T-cell (primary cell): ENCODE data around the gene IFT22. TPM values are rescaled to one million over a fixed set of nuclear protein-coding genes. Genes with fewer than 3 reads are reported as not detected.

Source experiments
- ATAC-seq, 4 experiments: fragments of 200-7000 bp in 3 of 4; fragments of 150-1000 bp in 1 of 4; cut with Tn5 transposase; replicated peaks in 1 of 4; 1 replicate in 3 of 4; 2 replicates in 1 of 4; pipeline ENCODE4 v1.10.0; 2021; ENCODE audit warnings: moderate library complexity in 3 of 4, mild to moderate bottlenecking in 2 of 4, moderate number of reproducible peaks in 1 of 4
- CTCF ChIA-PET, 2 donors: fragments of 300-600 bp; sonication (Branson Sonifier 250); formaldehyde crosslinking; loops; one replicate each; lab custom pipeline; 2022; ENCODE audit warnings: antibody characterized with exemption in 2 of 2; lab: Charles Lee
- POLR2A ChIA-PET, 2 donors: fragments of 300-600 bp; sonication (Branson Sonifier 250); formaldehyde crosslinking; loops; one replicate each; lab custom pipeline; 2022; ENCODE audit warnings: antibody characterized with exemption in 2 of 2; lab: Charles Lee
- DNase-seq, 35 experiments: peaks; one replicate each; pipeline versions ENCODE4 v3.0.0 to v3.0.0-alpha.2; 2013 to 2023
- H3K27ac ChIP-seq: one replicate; pipeline ENCODE4 v1.5.1; 2013; ENCODE audit warnings: low read length
- H3K27me3 ChIP-seq, 2 experiments: replicated peaks in 1 of 2; 1 replicate in 1 of 2; 2 replicates in 1 of 2; pipeline versions ENCODE4 v1.6.1 to v1.7.0; 2013; ENCODE audit warnings: low read length in 1 of 2, mixed read lengths in 1 of 2; ENCODE audit not compliant: control insufficient read depth in 2 of 2, insufficient read depth in 2 of 2; ENCODE audit errors: extremely low read depth in 1 of 2
- H3K36me3 ChIP-seq, 2 donors: 1 replicate in 1 of 2; 2 replicates in 1 of 2; pipeline versions ENCODE4 v1.6.1 to v1.7.0; 2013; ENCODE audit warnings: low read length in 1 of 2; ENCODE audit not compliant: control insufficient read depth in 2 of 2, insufficient read depth in 1 of 2; ENCODE audit errors: extremely low read depth in 1 of 2
- H3K4me1 ChIP-seq, 2 experiments: 1 replicate in 1 of 2; 2 replicates in 1 of 2; pipeline versions ENCODE4 v1.6.1 to v1.7.0; 2013; ENCODE audit warnings: low read length in 2 of 2, mixed read lengths in 1 of 2; ENCODE audit not compliant: insufficient read depth in 2 of 2, control insufficient read depth in 1 of 2; ENCODE audit errors: extremely low read depth in 1 of 2
- H3K4me3 ChIP-seq, 2 donors: 1 replicate in 1 of 2; 2 replicates in 1 of 2; pipeline versions ENCODE4 v1.5.1 to v1.7.0; 2013; ENCODE audit warnings: mild to moderate bottlenecking in 2 of 2, low read length in 1 of 2, moderate library complexity in 1 of 2; ENCODE audit not compliant: control insufficient read depth in 1 of 2; ENCODE audit errors: extremely low read depth in 1 of 2
- H3K9me3 ChIP-seq: 2 replicates; pipeline ENCODE4 v1.7.0; 2013
- H3K27ac Mint-ChIP-seq, 2 donors: one replicate each; pipeline ENCODE4 v1.8.0; 2020 to 2021; ENCODE audit warnings: mild to moderate bottlenecking in 2 of 2, mixed read lengths in 2 of 2
- H3K27me3 Mint-ChIP-seq, 2 donors: one replicate each; pipeline ENCODE4 v1.8.0; 2021 to 2022; ENCODE audit warnings: mixed read lengths in 2 of 2
- H3K36me3 Mint-ChIP-seq: one replicate; pipeline ENCODE4 v1.8.0; 2021; ENCODE audit warnings: mixed read lengths
- H3K4me1 Mint-ChIP-seq, 3 donors: one replicate each; pipeline ENCODE4 v1.8.0; 2020 to 2022; ENCODE audit warnings: mixed read lengths in 3 of 3, mild to moderate bottlenecking in 1 of 3
- H3K4me3 Mint-ChIP-seq, 3 donors: one replicate each; pipeline ENCODE4 v1.8.0; 2020 to 2022; ENCODE audit warnings: mild to moderate bottlenecking in 3 of 3, mixed read lengths in 3 of 3, moderate library complexity in 3 of 3
- H3K9me3 Mint-ChIP-seq, 3 donors: one replicate each; pipeline ENCODE4 v1.8.0; 2020 to 2022; ENCODE audit warnings: mixed read lengths in 3 of 3
- WGBS: methylation state at CpG from one replicate; pipeline ENCODE4 v1.1.5; 2013; ENCODE audit warnings: missing lambda C conversion rate; ENCODE audit not compliant: insufficient coverage; 5-methylcytosine and 5-hydroxymethylcytosine counted together
- total RNA-seq, 35 experiments: library from RNA in 6 of 35; stranded (reverse) in 6 of 35; fragments of 120-200 nt in 1 of 35; gene quantifications; one replicate each; pipeline versions ENCODE4 v1.2.1 to v1.2.4 and lab custom pipeline; 2013 to 2026

Gene IFT22
- total RNA-seq, 5 donors from 2014 or later (not counting 1 experiment from before 2014, with no cell fraction given) = 1.4 to 6.5 (median 4.6) TPM

DNA sequence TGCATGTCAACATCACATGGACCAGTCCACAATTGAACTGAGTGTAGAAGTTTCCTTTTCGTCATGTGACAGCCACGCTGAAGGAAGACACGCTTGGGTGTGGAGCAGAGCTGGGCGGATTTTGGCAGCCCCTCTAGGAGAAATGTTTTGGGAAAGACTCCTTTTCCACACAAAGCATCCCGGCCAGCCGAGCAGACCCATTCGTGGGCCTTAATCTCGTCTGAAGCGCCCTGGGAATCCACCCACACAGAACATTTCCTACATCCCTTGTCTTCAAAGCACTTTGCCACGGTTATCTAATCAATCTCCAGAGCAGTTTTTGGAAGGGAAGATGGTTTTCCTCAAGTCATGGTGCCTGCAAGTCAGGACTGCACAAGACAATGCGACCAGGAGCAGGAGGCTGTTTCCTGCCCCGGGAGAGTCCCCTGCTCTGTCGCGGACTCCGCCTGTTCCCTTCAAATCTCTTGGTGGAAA is 8.4 kb upstream of the IFT22 start:
- Histone ChIP-seq H3K36me3 (no peaks in the 10 kb centered on the region), H3K4me3 (no peak overlapping the region), H3K4me1 (no peaks in the 10 kb centered on the region), H3K9me3 (no peaks in the 10 kb centered on the region), H3K27me3 (peaks cover 0 to 23% of the 10 kb centered on the region in 2 experiments), H3K27ac (no peak overlapping the region)
- peaks cover 3 to 5% of the 10 kb centered on the region in 2 donors for H3K27me3 Mint-ChIP-seq
- ATAC-seq (no peak), DNase-seq (no peak)
- no peaks in the 10 kb centered on the region for H3K4me1 Mint-ChIP-seq
- CTCF ChIA-PET = no interaction called here
- no CpG with 5 or more reads among the region's 15 CpGs for WGBS
- no peaks in the 10 kb centered on the region for H3K36me3 Mint-ChIP-seq
- no peaks in the 10 kb centered on the region for H3K9me3 Mint-ChIP-seq
- no peak overlapping the region for H3K27ac Mint-ChIP-seq
- POLR2A ChIA-PET = no interaction called here
- no peak overlapping the region for H3K4me3 Mint-ChIP-seq

DNA sequence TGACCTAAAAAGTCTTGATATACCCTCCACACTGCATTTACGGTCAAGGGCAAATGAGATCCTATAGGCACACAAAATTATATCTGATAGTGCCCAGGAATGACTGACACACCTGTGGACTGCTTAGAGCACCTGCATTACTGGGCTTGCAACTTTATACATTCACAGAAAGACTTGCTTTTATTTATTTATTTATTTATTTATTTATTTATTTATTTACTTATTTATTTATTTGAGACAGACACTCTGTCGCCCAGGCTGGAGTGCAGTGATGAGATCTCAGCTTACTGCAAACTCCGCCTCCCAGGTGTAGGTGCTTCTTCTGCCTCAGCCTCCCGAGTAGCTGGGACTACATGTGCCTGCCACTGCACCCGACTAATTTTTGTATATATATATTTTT is 6.5 kb upstream of the IFT22 start:
- peaks cover 3 to 5% of the 10 kb centered on the region in 2 donors for H3K27me3 Mint-ChIP-seq

DNA sequence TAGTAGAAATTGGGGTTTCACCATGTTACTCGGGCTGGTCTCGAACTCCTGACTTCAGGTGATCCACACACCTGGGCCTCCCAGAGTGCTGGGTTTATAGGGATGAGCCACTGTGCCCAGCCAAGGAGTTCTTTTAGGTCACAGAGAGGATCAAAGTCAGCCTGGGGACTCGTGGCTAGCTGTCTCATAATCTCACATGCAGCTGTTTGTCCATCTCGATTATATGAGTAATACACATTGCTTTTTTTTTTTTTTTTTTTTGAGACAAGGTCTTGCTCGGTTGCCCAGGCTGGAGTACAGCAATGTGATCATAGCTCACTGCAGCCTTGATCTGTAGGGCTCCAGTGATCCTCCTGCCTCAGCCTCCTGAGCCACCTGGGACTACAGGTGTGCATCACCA is 2.2 kb downstream of the IFT22 start:
- H3K4me3 ChIP-seq = no peak overlapping the region
- peaks cover 4% of the 10 kb centered on the region in 2 donors for H3K36me3 ChIP-seq
- H3K9me3 Mint-ChIP-seq = no peaks in the 10 kb centered on the region
- ATAC-seq (no peak), DNase-seq (no peak)
- no peaks in the 10 kb centered on the region for H3K9me3 ChIP-seq
- H3K4me1 ChIP-seq = peaks cover 0 to 14% of the 10 kb centered on the region in 2 experiments
- H3K36me3 Mint-ChIP-seq = peaks cover 12% of the 10 kb centered on the region
- no peak overlapping the region for H3K27ac ChIP-seq
- H3K27ac Mint-ChIP-seq = no peak overlapping the region
- no peak overlapping the region for H3K4me3 Mint-ChIP-seq
- no peaks in the 10 kb centered on the region for H3K27me3 Mint-ChIP-seq
- H3K27me3 ChIP-seq = no peaks in the 10 kb centered on the region
- peaks cover 5 to 18% (median 15%) of the 10 kb centered on the region in 3 donors for H3K4me1 Mint-ChIP-seq
- ChIA-PET CTCF (interaction anchor here in 1 of 2 donors (0.6 to 0.7 kb wide), 3 partner anchors 153 to 607 kb away, joined by 3 to 9 read pairs (median 3); no protein-coding TSS in a partner anchor), POLR2A (no interaction called here)
- WGBS = 83% methylated on average over 2 of the region's 5 CpGs

More for the DNA sequence above, 6.5 kb upstream of the IFT22 start:
- Mint-ChIP-seq H3K9me3 (no peaks in the 10 kb centered on the region), H3K4me1 (no peaks in the 10 kb centered on the region), H3K4me3 (no peak overlapping the region), H3K27ac (no peak overlapping the region), H3K36me3 (no peaks in the 10 kb centered on the region)
- no peak overlapping the region for H3K4me3 ChIP-seq
- ATAC-seq (no peak), DNase-seq (no peak)
- 100% methylated on average over 1 of the region's 5 CpGs for WGBS
- H3K27ac ChIP-seq = no peak overlapping the region
- H3K36me3 ChIP-seq = no peaks in the 10 kb centered on the region
- POLR2A ChIA-PET = no interaction called here
- no peaks in the 10 kb centered on the region for H3K4me1 ChIP-seq
- peaks cover 0 to 20% of the 10 kb centered on the region in 2 experiments for H3K27me3 ChIP-seq
- CTCF ChIA-PET = no interaction called here
- no peaks in the 10 kb centered on the region for H3K9me3 ChIP-seq

DNA sequence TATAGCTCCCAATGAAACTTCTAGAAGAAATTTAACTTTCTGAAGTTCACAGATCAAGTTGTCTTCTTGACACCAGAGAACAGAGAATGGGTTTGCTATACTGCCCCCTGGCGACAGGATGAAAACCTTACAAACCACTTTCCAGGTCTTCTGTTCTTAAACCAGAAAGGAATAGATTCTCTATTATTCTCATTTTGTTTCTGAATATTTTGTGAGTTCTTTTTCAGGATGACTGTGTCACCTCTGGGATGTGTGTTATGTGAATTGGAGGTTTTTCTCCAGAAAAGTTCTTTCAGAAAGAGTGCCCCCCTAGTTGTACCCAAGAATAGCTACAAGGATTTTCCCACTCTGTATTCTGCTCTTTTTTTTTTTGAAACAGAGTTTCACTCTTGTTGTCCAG is 6.3 kb downstream of the IFT22 start:
- Mint-ChIP-seq H3K27me3 (peaks cover 2 to 4% of the 10 kb centered on the region in 2 donors), H3K27ac (no peak overlapping the region), H3K9me3 (peaks cover 3 to 5% (median 4%) of the 10 kb centered on the region in 3 donors), H3K4me1 (no peaks in the 10 kb centered on the region), H3K36me3 (peaks cover 12% of the 10 kb centered on the region), H3K4me3 (no peak overlapping the region)
- H3K4me3 ChIP-seq = no peak overlapping the region
- ChIA-PET POLR2A (interaction anchor here (0.6 to 0.9 kb wide), 2 partner anchors 10 to 833 kb away, joined by 4 to 6 read pairs; no protein-coding TSS in a partner anchor), CTCF (interaction anchor here (0.5 to 0.7 kb wide), 3 partner anchors 149 to 1810 kb away, joined by 3 read pairs; no protein-coding TSS in a partner anchor)
- no peak overlapping the region for H3K27ac ChIP-seq
- ATAC-seq (peak in 1 of 4 experiments; percentile 39), DNase-seq (peak in 26 of 35 experiments; percentile 13 to 73 (median 34))
- H3K27me3 ChIP-seq = peaks cover 0 to 7% of the 10 kb centered on the region in 2 experiments
- no peaks in the 10 kb centered on the region for H3K4me1 ChIP-seq
- no CpG with 5 or more reads among the region's 1 CpG for WGBS
- no peaks in the 10 kb centered on the region for H3K9me3 ChIP-seq
- H3K36me3 ChIP-seq = peaks cover 4% of the 10 kb centered on the region in 2 donors

DNA sequence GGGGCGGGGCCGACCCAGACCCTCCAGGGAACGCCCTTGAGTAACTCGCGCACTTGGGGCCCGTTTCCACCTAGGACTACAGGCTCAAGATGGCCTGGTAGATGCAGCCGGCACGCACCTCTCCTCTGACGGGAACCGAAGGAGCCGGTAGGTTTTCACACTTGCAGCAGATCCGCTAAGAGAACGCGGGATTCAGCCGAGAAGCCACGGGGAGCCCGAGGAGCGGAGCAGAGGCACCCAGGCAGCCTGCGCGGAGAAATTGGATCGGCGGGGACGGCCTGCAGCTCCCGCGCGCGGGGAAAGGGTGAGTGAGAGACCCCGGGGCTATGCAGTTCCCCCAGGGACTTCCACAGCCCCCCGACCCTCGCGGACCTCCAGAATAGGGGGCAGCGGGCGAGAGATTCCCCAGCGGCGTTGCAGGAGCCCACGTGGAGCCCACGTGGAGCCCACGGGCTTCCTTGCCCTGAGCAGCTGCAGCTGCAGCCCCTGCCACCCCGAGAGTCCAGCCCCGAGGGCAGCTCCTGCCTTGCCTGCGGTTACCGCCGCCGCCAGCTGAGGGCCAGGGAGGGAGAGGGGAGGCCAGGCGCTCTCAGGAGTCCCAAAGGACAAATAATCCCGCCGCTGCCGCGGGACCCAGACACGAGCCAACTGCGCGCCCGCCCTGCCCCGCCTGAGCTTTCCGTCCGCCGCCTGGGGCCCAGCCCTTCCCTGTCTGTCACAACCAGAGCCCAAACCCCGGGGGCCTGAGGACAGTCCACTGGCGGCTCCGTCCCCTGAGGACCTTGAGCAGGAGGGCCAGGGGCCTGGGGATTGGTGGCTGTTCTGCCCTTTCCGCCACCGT is 13.1 kb downstream of the IFT22 start:
- POLR2A ChIA-PET = interaction anchor here (0.6 kb wide), 2 partner anchors 57 to 295 kb away, joined by 4 to 11 read pairs; no protein-coding TSS in a partner anchor
- peak overlapping the region; percentile 23 to 39 for H3K27ac Mint-ChIP-seq
- H3K4me3 ChIP-seq = peak overlapping the region; percentile 41 to 64
- DNase-seq (peak in 6 of 35 experiments; percentile 13 to 29 (median 18)), ATAC-seq (peak; percentile 55 to 75 (median 70))
- H3K4me3 Mint-ChIP-seq = peak overlapping the region; percentile 80 to 85 (median 83)
- no peaks in the 10 kb centered on the region for H3K36me3 Mint-ChIP-seq
- H3K27ac ChIP-seq = no peak overlapping the region
- H3K4me1 Mint-ChIP-seq = peaks cover 0 to 6% (median 5%) of the 10 kb centered on the region in 3 donors
- no peaks in the 10 kb centered on the region for H3K36me3 ChIP-seq
- H3K9me3 Mint-ChIP-seq = peaks cover 4 to 11% (median 7%) of the 10 kb centered on the region in 3 donors
- H3K9me3 ChIP-seq = no peaks in the 10 kb centered on the region
- H3K27me3 ChIP-seq = peaks cover 0 to 67% of the 10 kb centered on the region in 2 experiments
- peaks cover 0 to 12% of the 10 kb centered on the region in 2 experiments for H3K4me1 ChIP-seq
- CTCF ChIA-PET = no interaction called here
- H3K27me3 Mint-ChIP-seq = peaks cover 34 to 47% of the 10 kb centered on the region in 2 donors
- WGBS = 18% methylated on average over 58 of the region's 62 CpGs

GRCh38 chr7:101306307-101306706 is 15.3 kb downstream of the IFT22 start:
- H3K4me1 ChIP-seq = peaks cover 0 to 21% of the 10 kb centered on the region in 2 experiments
- ChIA-PET CTCF (no interaction called here), POLR2A (no interaction called here)
- no peak overlapping the region for H3K27ac ChIP-seq
- no peaks in the 10 kb centered on the region for H3K36me3 ChIP-seq
- no peak overlapping the region for H3K4me3 ChIP-seq
- no peaks in the 10 kb centered on the region for H3K9me3 ChIP-seq
- peaks cover 6 to 81% of the 10 kb centered on the region in 2 experiments for H3K27me3 ChIP-seq
- peaks cover 36 to 59% of the 10 kb centered on the region in 2 donors for H3K27me3 Mint-ChIP-seq
- DNase-seq (no peak), ATAC-seq (no peak)
- no peak overlapping the region for H3K4me3 Mint-ChIP-seq
- H3K9me3 Mint-ChIP-seq = peaks cover 4 to 11% (median 7%) of the 10 kb centered on the region in 3 donors
- H3K4me1 Mint-ChIP-seq = peaks cover 0 to 9% (median 7%) of the 10 kb centered on the region in 3 donors
- peaks cover under 1% of the 10 kb centered on the region for H3K36me3 Mint-ChIP-seq
- WGBS = 82% methylated on average over 7 of the region's 9 CpGs
- H3K27ac Mint-ChIP-seq = no peak overlapping the region
